HG02981 (cell line): ENCODE results near the gene AS3MT.
A peak's percentile ranks its signal among the peaks of the same experiment; 100 is the strongest.
"Not testable (repeated sequence)": the region's sequence is repeated elsewhere in the genome, so short reads cannot be mapped to it uniquely, and the experiment has no call there.

Experiments
- ATAC-seq: cut with Tn5 transposase; IDR thresholded peaks from one replicate; pipeline ENCODE4 v1.9.1; 2021; ENCODE audit warnings: mild to moderate bottlenecking, moderate library complexity; ENCODE audit not compliant: unreplicated experiment

Gene AS3MT

DNA sequence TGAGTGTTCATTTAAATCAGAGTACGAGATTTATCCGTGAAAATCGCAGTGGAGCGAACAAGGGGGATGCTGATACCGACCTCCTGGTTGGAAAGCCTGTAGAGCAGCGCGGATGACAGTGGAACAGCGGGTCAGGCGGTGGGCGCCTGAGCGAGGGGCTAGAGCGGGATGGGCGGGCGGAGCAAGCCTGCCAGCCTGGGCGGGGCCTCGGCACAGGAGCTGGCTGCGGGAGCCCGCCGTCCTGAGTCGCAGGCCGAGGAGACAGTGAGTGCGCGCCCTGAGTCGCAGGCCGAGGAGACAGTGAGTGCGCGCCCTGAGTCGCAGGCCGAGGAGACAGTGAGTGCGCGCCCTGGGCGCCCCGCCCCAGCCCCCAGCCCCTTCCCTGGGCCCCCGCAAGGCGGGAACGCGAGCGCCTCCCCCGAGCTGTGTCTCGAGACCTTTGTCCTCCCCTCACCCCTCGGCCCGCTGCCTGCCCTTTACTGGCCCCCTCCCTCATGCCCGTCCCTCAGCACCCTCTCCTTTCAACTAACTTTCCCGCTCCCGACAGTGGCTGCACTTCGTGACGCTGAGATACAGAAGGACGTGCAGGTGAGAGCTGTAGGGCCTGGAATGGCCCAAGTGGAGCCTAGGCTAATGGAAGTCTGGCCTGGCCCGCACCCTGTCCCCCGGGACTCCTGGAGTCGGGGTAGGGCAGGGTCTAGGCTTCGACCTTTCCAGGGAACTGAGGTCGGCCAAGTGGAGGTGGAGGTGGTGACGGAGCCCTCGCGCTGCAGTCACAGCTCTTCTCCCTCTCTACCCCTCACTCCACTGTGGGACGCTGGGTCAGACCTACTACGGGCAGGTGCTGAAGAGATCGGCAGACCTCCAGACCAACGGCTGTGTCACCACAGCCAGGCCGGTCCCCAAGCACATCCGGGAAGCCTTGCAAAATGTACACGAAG, at the start of gene AS3MT:
TSS of gene AS3MT (plus strand) at position 213 of the 941 bp plus-strand sequence. CDS start at position 336, 123 bp downstream.
- no peak for ATAC-seq

- not testable (repeated sequence) for ATAC-seq
Measured at GRCh38 chr10:102820008-102820407, 49.3 kb upstream of the AS3MT start.

DNA sequence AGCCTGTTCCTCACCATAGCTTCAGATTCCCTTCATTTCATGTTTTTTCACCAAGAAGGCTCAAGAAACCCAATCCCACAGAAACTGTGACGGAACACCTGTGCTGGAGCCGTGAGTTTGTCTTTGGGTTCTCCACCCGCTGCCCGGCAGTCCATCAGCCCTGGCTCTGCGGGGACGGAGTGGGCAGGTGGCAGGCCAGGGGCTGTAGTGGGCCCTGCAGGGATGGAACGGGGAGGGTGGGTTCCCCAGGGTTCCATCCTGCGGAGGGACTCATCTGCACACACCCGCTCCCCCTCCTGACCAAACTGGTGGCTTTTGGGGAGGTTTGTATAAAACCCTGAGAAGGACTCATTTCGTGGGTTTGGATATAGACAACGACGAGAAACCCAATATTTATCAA, 47.0 kb upstream of the AS3MT start:
- no peak for ATAC-seq

- no peak for ATAC-seq
Measured at GRCh38 chr10:102824664-102825063, 44.6 kb upstream of the AS3MT start.

GRCh38 chr10:102826148-102826796, 43.0 kb upstream of the AS3MT start:
- no peak for ATAC-seq

DNA sequence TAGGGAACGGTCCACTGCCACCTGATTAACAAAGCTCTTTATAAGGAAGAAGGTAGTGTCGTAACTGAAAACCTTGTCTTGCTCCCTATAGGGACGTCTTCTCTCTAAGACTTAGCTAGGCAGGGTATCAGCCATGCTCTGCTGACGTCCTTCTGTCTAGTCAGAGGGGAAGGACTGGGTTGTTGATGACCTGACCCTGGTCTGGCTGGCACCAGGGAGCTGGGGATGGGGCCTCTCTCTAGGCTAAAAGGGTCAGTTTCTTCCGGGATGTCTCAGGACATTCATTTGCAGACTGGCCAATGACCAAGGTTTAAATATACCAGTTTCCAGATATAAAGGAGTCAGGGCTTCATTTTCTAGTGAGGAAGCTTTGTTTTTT, 41.7 kb upstream of the AS3MT start:
- ATAC-seq = no peak

- no peak for ATAC-seq
Measured at GRCh38 chr10:102831322-102832071, 37.8 kb upstream of the AS3MT start.

- ATAC-seq = no peak
Measured at GRCh38 chr10:102832248-102832647, 37.0 kb upstream of the AS3MT start.

DNA sequence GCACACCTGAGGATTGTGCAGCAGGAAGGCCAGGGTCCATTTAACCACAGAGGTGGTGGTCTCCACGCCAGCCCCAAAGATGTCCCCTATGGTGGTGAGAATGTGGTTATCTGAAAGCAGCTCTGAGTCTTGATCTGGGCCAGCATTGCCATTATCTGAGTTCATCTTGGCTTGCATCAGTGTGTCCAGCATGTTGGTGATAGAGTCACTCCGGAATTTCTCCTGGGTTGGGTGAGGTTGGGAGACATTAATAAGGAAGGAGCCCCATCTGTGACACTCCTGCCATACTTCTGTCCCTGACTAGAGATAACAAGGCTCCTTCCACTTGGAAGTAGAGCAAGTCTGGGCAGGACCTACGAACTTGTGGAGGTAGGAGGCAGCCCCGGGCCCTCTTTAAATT, 36.3 kb upstream of the AS3MT start:
- ATAC-seq = no peak

DNA sequence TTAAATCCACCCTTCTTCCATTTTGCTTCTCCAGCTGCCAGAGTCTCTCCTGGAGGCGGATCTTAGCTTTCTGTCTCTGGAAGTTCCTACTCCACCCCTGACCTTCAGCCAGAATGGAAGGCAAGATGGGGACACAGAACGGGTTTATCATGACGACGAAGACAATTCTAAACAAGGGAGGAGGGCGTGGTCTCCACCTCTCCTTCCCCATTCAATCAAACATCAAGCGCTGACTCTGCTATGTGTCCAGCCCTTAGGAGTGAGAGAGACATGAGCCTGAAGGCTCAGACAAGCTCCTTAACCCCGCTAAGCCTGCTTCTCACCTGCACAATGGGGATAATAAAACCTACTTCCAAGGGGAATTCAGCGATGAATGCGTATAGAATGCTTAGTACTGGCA, 35.1 kb upstream of the AS3MT start:
- no peak for ATAC-seq

DNA sequence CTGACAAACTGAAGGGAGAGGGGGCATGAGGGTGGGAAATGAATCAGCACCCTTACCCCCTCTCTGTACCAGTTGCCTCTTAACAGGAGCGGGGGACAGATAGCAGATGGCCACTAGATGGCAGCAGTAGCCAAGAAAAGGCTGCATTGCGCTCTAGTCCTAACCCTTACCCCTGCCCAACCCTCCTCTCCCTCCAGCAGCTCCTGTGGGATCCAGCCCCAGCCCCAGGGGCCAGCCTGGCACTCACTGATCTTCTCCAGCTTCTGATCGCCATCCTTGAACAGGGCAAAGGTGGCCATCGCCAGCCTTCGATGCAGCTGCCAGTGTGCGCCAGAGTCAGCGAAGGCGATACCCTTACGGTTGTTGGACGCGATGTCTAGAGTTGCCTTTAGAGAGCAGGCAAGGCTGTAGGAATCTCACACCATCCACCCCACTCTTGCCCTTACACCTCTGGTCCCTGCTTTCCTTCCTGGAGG, 34.2 kb upstream of the AS3MT start:
- peak; percentile 48 for ATAC-seq

DNA sequence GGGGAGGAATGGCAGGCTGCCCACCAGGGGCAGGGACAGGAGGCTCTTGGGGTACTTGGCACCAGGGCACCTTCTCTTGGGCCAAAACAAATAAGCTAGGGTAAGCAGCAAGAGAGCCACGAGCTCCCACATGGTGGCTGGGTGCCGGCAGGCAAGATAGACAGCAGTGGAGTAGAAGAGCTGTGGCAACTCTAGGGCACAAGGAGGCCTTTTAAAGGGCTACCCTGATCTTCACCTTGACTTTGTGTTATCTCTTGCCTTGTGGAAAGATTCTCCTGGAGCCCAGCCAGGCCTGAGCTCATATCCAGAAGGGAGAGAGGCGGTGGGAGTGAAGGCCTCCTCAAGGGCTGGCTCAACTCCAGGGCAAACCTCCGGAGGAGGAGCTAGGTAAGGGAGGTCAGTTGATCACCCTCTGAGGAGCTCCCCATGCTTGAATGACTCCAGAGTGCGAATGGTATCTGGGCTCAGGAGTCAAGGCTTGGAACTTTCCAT, 32.0 kb upstream of the AS3MT start, which contains the start of gene CYP17A1:
TSS of gene CYP17A1 (minus strand) at position 184 of the 492 bp plus-strand sequence. CDS start at position 132, 52 bp downstream.
- no peak for ATAC-seq

DNA sequence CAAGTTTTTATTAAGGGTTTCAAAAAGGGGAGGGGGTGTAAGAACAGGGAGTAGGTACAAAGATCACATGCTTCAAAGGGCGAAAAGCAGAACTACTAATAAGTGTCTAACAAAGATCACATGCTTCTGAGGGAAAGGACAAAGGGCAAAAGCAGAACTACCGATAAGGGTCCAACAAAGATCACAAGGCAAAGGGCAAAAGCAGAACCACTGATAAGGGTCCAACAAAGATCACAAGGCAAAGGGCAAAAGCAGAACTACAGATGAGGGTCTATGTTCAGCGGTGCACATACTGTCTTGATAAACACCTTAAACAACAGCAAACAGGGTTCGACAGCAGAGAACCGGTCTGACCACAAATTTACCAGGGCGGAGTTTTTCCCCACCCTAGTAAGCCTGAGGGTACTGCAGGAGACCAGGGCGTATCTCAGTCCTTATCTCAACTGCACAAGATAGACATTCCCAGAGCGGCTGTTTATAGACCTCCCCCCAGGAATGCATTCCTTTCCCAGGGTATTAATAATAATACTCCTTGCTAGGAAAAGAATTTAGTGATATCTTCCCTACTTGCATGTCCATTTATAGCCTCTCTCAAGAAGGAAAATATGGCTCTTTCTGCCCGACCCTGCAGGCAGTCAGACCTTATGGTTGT, 30.9 kb upstream of the AS3MT start:
- not testable (repeated sequence) for ATAC-seq

GRCh38 chr10:102841827-102842345, 27.4 kb upstream of the AS3MT start:
- no peak for ATAC-seq

DNA sequence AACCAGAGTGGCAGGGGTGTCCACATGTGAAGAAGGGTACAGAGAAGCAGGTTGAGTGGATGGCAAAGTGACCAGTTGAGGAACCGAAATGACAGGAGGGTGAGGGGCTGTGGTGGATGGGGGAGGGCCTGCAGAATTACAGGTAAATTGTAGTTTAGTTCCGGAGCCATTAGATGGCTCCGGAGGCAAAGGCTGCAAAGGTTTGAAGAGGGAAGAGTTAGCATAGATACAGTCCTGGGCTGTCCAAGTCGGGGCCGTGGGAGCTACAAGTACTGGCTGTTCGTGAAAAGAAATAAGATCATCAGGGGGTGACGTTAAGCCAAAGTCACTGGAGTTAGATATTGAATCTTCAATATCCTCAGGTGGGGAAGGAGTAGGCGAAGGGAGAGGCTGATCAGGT, 26.1 kb upstream of the AS3MT start:
- ATAC-seq = not testable (repeated sequence)

DNA sequence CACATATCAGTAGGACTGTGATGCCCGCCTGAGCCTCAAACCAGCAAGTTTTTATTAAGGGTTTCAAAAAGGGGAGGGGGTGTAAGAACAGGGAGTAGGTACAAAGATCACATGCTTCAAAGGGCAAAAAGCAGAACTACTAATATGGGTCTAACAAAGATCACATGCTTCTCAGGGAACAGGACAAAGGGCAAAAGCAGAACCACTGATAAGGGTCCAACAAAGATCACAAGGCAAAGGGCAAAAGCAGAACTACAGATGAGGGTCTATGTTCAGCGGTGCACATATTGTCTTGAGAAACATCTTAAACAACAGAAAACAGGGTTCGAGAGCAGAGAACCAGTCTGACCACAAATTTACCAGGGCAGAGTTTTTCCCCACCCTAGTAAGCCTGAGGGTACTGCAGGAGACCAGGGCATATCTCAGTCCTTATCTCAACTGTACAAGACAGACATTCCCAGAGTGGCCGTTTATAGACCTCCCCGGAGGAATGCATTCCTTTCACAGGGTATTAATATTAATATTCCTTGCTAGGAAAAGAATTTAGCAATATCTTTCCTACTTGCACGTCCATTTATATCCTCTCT, 25.0 kb upstream of the AS3MT start:
- ATAC-seq = not testable (repeated sequence)

DNA sequence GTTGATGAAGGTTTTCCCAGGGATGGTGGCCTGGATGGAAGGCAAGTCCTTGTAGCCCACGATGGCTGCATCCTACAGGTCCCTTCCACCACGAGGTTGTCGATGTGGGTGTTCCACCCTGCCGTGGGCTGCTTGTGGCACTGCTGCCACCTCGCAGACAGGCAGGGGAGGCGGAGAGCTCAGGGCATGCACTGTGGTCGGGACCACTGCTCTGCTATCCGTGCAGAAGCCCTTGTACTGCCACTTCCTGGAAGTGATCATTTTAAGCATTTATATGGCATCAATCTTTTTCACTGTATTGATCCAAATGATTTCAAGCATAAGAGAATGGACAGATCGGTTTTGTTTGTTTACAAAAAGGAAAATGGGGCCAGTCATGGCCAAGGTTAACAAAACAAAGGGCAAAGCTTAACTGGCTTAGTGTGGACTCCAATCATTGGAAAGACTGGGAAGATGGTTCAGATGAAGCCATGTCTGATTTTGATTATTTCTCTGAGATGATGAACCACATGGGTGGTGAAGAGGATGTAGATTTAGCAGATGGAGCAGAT, 23.8 kb upstream of the AS3MT start:
- ATAC-seq = no peak

DNA sequence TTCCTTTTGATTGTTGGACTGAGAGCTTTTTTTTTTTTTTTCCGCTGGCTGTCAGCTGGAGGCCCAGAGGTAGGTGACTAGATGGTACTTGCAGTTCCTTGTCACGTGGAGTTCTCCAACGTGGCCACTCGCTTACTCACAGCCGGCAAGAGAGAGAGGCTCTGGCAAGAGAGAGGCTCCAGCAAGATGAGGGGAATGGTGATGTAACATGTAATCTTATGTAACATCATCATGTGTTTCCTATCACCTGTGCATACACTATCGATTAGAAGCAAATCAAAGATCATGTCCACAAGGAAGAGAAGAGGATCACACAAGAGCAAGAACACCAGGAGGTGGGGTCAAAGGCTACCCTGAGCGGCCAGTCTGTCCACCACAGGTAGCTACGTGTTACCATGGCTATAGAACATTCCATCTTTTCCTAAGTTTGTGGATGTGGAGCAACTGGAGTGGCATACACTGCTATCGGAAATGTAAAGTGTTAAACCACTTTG, 19.2 kb upstream of the AS3MT start:
- ATAC-seq = no peak

DNA sequence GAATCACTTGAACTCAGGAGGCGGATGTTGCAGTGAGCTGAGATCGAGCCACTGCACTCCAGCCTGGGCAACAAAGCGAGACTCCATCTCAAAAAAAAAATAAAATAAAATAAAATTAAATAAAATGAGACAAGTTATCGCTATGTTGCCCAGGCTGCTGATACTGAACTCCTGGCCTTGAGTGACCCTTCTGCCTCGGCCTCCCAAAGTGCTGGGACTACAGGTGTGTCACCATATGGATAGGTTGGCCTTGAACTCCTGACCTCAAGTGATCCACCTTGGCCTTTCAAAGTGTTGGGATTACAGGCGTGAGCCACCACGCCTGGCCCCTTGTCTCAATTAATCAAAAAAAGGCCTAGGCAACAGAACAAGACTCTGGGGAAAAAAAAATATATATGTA, 16.0 kb upstream of the AS3MT start:
- ATAC-seq = not testable (repeated sequence)
